Uterus (tissue), 2 donors: ENCODE measurements around the gene NFATC1.

Experiments used
- CTCF ChIP-seq, 4 experiments: fragments of 200-600 bp in 2 of 4; fragments of 450-650 bp in 2 of 4; sonication (generic) in 2 of 4; IDR thresholded peaks; one replicate each; pipeline ENCODE4 v1.5.1; 2016 to 2019; ENCODE audit warnings: antibody characterized with exemption in 4 of 4, mild to moderate bottlenecking in 2 of 4, moderate library complexity in 1 of 4
- POLR2A ChIP-seq, 2 donors: fragments of 450-650 bp; IDR thresholded peaks; one replicate each; pipeline ENCODE4 v1.6.1; 2016; ENCODE audit warnings: antibody characterized with exemption in 2 of 2, mild to moderate bottlenecking in 1 of 2, moderate library complexity in 1 of 2

GRCh38 chr18:79400091-79400590 lies 4.4 kb downstream of the NFATC1 start:
- TF ChIP-seq POLR2A (IDR thresholded peaks at IDR 0.05) (no peak), CTCF (IDR thresholded peaks at IDR 0.05) (no peak)
